HG03060 (cell line): Measurements from ENCODE around the gene PRKCB.

Experiments used
- ATAC-seq: cut with Tn5 transposase; IDR thresholded peaks from one replicate; pipeline ENCODE4 v1.9.1; 2021; ENCODE audit warnings: low read depth, moderate number of reproducible peaks; ENCODE audit not compliant: unreplicated experiment

PRKCB gene

DNA sequence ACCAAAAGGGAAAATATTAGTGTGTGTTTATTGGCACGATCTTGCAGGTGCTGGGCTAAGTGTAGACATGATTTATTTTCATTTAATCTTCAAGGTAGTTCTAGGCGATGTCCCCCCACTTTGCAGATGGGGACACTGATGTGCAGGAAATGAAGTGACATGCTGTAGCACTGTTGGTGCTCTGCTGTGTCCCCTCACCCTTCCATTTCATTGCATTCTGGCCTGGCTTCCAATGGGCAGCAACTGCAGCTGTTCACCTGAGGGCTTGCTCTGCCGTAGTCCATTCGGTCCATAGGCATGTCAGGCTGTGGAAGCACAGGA is 123.9 kb downstream of the PRKCB start:
- ATAC-seq, result no peak

DNA sequence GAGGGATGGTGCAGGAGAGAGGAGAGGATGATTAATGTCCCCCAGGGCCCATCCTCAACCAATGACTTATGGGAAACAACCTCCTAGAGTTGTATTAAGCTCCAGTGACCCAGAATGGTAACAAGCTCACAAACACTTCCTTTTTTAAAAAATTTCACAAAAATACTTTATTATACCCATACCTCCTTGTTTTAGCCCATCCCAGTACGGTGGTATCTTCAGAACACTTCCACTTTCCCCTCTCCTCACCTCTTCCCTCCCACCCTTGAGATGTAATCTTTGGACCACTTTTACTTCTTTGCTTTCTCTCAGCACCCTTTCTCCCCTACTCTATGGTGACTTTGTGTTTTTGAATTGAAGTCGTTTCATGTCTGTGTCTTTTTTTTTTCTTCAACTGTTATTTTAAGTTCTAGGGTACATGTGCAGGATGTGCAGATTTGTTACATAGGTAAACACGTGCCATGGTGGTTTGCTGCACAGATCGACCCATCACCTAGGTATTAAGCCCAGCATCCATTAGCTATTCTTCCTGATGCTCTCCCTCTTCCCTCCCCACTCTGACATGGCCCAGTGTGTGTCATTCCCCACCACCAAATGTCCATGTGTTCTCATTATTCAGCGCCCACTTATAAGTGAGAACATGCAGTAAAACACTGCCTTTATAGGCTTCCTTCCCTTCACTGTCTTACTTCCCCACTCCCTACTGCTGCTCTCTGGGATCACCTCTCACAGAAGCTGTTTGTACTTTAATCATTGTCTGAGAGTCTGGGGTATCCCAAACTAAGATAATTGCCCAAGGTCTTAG is 124.5 kb downstream of the PRKCB start:
- ATAC-seq, result no peak

DNA sequence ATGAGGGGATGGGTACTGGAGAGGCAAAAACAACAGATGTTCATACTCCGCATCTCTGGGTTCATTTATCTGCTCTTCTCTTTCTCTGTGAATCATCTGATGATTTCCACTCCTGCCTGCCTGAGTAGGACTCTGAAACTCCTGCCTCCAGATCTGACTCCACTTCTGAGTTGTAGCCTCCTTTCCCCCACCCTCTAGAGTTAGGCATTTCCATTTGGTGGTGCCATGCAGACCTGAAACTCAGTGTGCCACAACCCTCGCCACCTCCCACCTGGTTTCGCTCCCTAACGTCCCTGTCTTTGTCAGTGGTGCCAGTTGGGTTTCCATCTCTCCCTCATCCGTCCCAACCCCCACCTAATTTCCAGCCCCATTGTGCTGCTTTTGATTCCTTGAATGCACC is 126.2 kb downstream of the PRKCB start:
- no peak for ATAC-seq

DNA sequence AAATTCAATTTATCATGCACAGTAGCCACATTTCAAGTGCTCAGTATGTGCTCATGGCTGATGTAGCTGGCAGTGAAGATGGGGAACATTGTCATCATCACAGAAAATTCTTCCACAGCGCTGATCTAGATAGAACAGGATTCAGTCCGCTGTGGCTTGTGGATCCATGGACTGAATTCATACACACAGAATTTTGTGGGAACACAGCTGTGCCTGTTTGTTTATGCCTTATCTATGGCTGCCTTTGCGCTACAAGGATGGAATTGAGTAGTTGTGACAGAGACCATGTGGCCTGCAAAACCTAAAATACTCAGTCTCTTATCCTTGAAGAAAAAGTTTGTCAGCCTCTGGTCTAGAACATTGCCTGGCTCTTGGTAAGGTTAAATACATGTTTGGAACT is 128.4 kb downstream of the PRKCB start:
- ATAC-seq, result no peak

DNA sequence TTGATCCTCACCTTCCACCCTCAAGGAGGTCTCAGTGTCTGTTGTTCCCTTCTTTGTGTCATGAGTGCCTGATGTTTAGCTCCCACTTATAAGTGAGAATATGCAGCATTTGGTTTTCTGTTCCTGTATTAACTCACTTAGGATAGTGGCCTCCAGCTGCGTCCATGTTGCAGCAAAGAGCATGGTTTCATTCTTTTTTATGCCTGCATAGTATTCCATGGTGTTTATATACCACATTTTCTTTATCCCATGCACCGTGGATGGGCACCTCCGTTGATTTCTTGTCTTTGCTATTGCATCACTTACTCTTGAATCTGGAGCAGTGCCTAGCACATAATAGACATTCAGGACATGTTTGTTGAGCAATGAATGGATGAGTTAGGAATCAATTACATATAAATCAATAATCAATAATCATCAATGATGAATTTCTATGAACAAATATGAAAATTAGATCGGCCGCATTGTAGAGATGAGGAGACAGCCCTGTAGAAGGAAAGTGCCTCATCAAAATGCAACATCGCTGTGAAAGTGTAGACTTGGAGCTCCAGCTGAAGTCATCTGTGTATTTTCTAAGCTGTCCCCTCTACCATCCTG is 129.5 kb downstream of the PRKCB start:
- no peak for ATAC-seq

DNA sequence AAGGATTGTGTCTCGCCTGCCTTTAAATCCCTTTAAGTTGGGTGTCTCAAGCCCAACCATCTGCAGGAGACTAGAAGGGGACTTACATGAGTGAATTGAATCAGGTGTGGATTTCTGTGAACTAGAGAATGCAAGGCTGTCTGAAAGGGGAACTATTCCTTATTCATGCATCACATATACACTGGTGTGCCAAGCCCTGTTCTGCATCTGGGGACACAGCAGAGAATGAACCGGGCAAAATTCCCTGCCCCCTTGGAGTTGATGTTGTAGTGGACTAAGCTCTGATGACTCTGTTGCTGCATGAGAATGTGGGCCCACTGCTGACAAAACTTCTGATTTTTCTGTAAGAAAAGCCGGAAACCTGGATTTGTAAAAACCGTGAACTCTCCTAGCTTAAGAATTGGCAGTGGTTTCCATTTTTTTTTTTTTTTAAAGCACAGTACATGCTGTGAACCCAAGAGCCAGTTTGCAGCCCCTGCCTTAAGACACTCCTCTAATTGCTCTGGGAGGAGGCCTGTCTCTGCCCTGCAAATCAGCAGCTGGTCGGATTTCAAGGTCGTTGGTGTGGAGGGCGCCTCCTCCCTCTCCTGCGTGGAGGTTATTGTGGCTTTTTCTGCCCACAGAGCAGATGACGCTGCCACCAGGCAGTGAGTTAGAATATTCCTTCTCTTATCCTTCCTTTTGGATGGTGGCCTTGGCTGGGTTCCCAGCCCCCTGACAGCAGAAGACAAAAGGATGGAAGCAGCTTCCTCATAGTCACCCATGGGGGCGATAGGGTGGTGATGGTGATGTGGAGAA is 131.0 kb downstream of the PRKCB start:
- ATAC-seq, result no peak

DNA sequence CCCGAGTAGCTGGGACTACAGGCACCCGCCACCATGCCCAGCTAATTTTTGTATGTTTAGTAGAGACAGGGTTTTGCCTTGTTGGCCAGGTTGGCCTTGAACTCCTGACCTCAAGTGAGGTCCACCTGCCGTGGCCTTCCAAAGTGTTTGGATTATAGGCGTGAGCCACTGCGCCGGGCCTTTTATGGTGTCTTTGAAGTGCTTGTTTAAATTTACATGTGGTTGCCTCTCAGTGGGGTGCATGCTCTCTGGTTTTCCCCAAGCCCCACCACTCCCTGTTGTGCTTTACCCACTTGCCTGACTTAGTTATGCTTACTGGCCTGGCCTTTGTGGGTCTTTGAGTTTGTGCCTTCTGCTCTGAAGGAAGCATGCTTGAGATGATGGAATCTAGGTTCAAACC is 132.0 kb downstream of the PRKCB start:
- ATAC-seq, result no peak

DNA sequence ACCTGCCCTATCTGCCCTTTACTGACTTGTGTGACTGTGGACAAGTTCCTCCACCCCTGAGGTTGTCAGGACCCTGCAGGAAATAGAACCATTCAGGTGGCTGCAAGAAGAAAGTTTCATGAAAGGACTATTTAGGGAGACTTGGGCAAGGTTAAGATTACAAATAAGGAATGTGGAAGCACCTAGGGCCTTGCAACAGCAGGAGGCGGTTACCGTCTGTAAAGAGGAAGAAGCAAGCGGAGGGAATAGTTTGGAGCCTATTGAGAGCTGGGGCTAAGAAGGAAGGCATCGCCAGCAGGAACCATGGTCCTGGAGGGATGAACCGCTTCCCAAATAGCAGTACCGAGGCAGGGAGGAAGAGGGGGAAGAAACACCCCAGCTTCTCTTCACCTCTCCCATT is 132.4 kb downstream of the PRKCB start:
- no peak for ATAC-seq

DNA sequence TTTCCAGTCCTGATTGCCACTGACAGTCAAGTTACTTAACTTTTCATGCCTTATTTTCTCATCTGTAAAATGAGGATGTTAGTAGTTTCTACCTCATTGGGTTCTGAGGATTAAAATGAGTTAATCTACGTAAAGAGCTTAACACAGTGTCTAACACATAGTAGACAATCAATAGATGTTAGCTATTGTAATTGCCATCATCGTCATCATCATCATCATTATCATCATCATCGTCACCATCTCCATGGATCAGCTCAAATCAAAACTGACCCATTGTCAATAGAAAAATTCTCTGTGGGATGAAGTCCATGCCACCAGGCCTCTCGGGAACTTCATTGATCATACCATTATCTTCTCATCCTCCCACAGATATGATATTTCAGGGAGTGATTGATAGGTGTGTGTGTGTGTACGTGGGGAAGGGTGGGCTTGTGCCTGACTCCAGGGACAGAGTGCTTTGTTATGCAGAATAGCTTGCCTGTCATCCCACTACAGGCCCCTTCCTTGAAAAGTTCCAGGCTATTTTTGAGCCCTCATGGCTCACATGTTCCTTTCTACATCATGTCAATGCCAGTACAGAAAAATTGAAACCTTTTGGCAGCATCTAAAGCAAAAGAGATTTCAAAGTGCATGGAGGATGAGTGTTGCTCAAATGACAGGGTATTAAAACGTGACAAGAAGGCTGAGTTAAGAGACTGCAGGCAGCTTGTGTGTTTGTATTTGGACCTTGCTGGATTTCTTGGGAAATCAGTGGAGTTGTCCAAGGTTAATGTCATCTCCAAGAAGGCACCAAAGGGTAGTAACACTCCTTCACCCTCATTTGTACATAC is 133.9 kb downstream of the PRKCB start:
- ATAC-seq, result no peak

DNA sequence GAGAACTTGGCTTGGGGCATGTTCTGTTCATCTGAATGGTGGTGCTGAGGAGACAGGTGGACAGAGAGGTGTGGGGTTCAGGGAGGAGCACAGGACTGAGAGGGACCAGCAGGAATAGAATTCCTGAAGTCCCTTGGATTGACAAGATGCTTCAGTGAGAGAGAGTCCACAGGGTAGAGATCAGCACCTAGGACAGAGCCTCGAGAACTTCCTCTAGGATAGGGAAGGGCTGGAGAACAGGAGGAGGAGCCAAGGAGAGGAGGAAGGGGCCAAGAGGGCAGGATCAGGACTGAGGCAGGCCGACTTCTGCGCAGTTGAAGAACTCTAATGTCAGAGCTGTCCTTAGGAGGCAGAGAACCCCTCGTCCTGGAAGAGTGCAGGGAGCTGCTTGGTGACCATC is 138.4 kb downstream of the PRKCB start:
- ATAC-seq, result no peak

DNA sequence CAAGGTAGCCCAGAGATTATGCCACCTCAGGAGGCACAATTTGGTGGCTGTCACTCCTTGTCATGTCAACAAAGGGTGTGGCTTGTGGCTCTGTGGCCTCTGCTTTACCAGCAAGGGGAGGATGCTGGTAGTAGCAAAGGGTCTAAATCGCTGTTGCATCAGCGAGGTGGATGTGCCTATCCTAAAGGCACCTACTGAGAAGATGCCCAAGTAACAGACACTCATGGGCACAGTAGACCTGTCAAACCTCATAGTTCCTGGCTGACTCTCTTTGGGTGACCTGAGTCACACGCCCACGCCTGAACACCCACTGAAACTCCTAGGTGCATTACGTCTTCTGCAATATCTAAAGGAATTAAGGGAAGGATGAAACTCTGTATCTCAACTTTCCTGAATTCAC is 139.5 kb downstream of the PRKCB start:
- ATAC-seq, result no peak

DNA sequence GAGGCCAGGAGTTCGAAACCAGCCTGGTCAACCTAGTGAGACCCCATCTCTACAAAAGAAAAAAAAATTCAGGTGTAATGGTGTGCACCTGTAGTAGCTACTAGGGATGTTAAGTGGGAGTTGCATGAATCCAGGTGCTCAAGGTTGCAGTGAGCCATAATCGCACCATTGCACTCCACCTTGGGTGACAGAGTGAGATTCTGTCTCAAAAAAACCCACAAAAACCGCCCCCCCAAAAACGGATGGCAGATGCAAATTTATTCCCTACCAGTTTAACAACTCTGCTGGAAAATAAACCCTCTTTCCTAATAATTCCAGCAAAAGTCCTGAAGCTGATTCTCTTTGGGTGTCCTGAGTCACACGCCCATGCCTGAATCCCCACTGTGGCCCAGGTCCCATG is 140.3 kb downstream of the PRKCB start:
- ATAC-seq, result no peak

DNA sequence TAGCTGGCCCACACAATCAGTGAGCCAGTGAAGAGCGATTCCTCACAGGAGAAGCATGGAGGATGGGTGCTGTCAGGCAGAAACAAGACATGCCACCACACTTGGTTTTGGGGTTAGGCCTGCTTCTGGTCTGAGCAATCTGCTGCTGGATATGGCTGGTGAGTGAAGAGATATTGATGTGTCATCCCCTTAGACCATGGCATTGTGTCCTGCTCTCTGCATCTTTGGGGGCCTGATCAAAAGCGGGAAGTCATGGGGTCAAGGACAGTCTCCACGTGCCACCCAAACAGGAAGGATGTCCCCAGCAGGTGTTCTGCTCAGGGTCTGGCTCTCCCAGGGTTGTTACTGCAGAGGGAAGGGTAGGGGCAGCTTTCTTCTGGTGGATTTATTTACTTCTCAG is 140.7 kb downstream of the PRKCB start:
- ATAC-seq, result no peak

DNA sequence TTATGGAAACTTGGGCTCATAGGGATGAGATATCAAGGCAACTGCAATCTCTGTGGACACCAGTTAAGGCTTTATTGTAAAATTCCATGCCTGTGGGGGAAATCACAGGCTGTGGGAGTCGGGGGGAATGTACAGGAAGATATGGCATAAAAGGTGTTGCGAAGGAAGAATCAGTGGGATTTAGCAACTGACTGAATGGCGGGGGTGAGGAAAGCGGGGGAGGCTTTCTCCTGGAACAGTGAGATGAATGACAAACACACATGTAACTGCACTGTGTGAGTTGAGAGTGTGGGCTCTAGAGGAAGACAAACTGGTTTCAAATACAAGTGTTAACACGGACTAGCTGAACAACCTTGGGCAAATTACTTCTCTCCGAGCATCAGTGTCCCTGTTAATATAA is 143.7 kb downstream of the PRKCB start:
- no peak for ATAC-seq

DNA sequence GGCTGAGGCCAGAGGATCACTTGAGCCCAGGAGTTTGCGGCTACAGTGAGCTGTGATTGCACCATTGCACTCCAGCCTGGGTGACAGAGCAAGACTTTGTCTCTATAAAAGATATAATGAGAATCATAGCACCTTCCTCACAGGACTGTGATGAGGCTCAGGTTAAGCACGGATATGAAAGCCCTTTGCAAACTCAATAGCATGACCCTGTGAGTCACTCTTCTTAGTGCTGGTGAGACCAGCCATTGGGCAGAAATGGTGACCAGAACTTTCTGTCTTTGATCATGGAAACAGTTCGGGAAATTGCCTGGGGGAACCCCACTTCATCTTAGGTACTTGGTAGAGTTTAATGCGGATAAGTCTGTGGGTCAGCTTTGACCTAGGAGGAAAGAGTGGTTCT is 144.2 kb downstream of the PRKCB start:
- ATAC-seq, result no peak

DNA sequence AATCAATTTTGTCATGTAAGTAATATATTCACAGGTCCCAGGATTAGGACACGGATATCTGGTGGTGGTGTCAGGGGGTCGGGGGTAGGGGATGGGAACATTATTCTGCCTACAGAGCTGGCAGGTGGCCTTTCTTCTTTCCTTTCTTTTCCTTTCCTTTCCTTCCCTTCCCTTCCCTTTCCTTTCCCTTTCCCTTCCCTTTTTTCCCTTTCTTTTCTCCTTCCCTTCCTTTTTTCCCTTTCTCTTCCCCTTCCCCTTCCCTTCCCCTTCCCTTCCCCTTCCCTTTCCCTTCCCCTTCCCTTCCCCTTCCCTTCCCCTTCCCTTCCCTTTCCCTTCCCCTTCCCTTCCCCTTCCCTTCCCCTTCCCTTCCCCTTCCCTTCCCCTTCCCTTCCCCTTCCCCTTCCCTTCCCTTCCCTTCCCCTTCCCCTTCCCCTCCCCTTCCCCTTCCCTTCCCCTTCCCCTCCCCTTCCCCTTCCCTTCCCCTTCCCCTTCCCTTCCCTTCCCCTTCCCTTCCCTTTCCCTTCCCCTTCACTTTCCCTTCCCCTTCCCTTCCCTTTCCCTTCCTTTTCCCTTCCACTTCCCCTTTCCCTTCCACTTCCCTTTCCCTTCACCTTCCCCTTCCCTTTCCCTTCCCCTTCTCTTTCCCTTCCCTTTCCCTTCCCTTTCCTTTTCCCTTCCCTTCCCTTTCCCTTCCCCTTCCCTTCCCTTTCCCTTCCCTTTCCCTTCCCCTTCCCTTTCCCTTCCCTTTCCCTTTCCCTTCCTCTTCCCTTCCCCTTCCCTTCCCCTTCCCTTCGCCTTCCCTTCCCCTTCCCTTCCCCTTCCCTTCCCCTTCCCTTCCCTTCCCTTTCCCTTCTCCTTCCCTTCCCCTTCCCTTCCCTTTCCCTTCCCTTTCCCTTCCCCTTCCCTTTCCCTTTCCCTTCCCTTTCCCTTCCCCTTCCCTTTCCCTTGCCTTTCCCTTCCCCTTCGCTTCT is 145.9 kb downstream of the PRKCB start:
- no peak for ATAC-seq

DNA sequence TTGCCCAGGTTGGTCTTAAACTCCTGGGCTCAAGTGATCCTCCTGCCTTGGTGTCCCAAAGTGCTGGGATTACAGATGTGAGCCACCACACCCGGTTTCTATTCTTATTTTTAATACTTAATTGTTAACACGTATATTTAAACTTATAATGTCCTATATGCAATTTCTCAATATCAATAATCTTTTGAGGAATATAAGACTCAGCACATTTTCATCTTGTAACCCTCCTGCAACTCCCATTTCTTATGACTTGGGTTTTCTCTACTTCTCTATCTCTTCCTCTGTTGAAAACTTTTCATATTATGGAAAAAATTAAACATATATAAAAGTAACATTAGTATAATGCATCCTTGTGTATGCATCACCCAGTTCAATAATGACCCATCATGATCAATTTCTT is 150.7 kb downstream of the PRKCB start:
- ATAC-seq, result no peak

DNA sequence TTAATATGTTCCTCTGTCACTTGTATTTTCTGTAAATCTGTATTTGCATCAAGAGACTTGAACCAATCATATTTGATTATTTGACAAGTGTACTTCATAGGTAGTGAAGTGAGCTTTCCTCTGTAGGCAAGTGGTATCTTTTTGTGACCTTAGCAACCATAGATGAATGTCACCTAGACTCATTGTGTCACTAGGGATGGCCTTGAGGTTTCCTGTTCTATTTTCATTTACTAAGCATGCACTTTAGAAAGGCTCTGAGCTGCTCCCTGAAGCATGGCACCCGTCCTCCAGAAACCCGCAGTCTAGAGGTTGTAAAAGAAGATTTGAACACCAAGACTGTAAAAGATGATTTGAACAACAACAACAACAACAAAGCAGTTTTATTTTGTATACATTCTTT is 151.7 kb downstream of the PRKCB start:
- ATAC-seq, result peak; percentile 87

DNA sequence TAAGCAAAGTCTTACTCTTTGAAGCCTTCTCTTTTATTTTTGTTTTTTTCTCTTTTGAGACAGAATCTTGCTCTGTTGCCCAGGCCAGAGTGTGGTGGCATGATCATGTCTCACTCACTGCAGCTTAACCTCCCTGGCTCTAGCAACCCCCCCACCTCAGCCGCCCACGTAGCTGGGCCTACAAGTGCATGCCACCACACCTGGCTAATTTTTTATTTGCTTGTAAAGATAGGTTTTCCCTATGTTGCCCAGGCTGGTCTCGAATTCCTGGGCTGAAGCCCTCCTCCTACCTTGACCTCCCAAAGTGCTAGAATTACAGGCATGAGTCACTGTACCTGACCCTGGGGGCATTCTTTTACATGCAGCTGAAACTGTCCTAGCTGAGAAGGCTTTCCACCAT is 154.7 kb downstream of the PRKCB start:
- no peak for ATAC-seq

DNA sequence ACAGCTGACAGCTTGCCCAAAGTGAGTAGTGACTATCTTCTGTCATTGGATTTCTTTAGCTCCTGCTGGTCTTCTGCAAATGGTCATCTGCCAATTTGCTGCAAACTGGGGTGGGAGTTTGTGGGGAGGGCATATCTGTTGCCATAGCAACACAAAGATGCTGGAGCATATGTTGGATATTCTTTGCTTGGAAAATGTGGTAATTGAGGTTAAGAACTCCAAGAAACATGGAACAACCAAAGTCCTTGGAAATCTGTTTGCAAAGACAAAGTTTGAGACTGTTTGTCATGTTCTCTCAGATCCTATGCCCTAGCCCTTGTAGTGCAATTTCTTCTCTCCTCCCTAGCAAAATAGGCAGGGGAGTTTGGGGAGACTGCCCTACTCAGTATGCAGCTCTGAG is 155.3 kb downstream of the PRKCB start:
- no peak for ATAC-seq
